ENCODE results near the gene DYNLRB2.

Gene DYNLRB2

DNA sequence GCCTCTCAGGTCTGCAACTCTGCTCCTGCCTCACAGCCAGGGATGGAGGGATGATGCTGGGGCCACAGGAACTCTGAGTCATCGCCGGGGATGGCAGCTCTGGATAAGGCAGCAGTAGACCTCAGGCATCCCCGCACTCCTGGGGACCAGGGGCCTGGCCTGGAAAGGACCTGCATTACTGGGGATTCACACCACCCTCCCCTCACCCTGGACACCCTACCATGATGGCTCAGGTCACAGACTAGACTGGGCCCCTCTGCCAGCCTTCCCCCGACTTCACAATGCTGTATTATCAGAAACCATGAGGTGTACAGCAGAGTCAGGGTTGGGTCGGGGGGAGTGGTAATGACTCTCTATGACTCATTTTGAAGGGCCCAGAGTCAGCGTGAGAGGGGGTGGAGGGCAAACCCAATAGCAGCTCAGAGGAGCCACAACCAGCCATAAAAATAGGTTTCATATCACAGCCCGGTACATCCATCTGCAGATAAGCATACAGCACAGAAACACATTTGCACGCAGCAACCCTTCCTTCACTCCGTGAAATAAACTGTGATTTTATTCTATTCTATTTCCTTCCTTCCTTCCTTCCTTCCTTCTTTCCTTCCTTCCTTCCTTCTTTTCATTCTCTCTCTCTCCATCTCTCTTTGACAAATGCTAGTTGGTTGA, 28.8 kb downstream of the DYNLRB2 start:
- no peak overlapping the region for H3K27ac Mint-ChIP-seq
- peaks cover 9% of the 10 kb centered on the region for H3K4me1 Mint-ChIP-seq
- H3K36me3 Mint-ChIP-seq (ENCODE audit: low read depth) = no peaks in the 10 kb centered on the region
- no peak overlapping the region for H3K4me3 Mint-ChIP-seq
- TF ChIP-seq, protein P1, sequence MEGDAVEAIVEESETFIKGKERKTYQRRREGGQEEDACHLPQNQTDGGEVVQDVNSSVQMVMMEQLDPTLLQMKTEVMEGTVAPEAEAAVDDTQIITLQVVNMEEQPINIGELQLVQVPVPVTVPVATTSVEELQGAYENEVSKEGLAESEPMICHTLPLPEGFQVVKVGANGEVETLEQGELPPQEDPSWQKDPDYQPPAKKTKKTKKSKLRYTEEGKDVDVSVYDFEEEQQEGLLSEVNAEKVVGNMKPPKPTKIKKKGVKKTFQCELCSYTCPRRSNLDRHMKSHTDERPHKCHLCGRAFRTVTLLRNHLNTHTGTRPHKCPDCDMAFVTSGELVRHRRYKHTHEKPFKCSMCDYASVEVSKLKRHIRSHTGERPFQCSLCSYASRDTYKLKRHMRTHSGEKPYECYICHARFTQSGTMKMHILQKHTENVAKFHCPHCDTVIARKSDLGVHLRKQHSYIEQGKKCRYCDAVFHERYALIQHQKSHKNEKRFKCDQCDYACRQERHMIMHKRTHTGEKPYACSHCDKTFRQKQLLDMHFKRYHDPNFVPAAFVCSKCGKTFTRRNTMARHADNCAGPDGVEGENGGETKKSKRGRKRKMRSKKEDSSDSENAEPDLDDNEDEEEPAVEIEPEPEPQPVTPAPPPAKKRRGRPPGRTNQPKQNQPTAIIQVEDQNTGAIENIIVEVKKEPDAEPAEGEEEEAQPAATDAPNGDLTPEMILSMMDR (IDR thresholded peaks at IDR 0.05) = no peak
- peaks cover 13% of the 10 kb centered on the region for H3K27me3 Mint-ChIP-seq (ENCODE audit: low read depth, poor library complexity)
- peaks cover 23% of the 10 kb centered on the region for H3K9me3 Mint-ChIP-seq
- no peak for DNase-seq

- TF ChIP-seq, protein P1 (IDR thresholded peaks at IDR 0.05) = no peak
- Mint-ChIP-seq H3K4me3 (no peak overlapping the region), H3K9me3 (peaks cover 23% of the 10 kb centered on the region), H3K4me1 (peaks cover 9% of the 10 kb centered on the region), H3K36me3 (ENCODE audit: low read depth) (no peaks in the 10 kb centered on the region), H3K27ac (no peak overlapping the region), H3K27me3 (ENCODE audit: low read depth, poor library complexity) (peaks cover 8% of the 10 kb centered on the region)
- DNase-seq = no peak
Measured at GRCh38 chr16:80570106-80570478, 29.3 kb downstream of the DYNLRB2 start.

- Mint-ChIP-seq H3K4me3 (no peak overlapping the region), H3K36me3 (ENCODE audit: low read depth) (no peaks in the 10 kb centered on the region), H3K4me1 (peaks cover 9% of the 10 kb centered on the region), H3K9me3 (peaks cover 23% of the 10 kb centered on the region), H3K27me3 (ENCODE audit: low read depth, poor library complexity) (peaks cover 12% of the 10 kb centered on the region), H3K27ac (no peak overlapping the region)
- TF ChIP-seq, protein P1 (IDR thresholded peaks at IDR 0.05) = no peak
- DNase-seq = no peak
Measured at GRCh38 chr16:80573700-80574120, 32.9 kb downstream of the DYNLRB2 start.

- Mint-ChIP-seq H3K27ac (no peak overlapping the region), H3K27me3 (ENCODE audit: low read depth, poor library complexity) (peaks cover 19% of the 10 kb centered on the region), H3K4me3 (no peak overlapping the region), H3K4me1 (peaks cover 9% of the 10 kb centered on the region), H3K9me3 (peaks cover 21% of the 10 kb centered on the region), H3K36me3 (ENCODE audit: low read depth) (no peaks in the 10 kb centered on the region)
- DNase-seq = no peak
- TF ChIP-seq, protein P1 (IDR thresholded peaks at IDR 0.05) = no peak
Measured at GRCh38 chr16:80576343-80576912, 35.6 kb downstream of the DYNLRB2 start.

DNA sequence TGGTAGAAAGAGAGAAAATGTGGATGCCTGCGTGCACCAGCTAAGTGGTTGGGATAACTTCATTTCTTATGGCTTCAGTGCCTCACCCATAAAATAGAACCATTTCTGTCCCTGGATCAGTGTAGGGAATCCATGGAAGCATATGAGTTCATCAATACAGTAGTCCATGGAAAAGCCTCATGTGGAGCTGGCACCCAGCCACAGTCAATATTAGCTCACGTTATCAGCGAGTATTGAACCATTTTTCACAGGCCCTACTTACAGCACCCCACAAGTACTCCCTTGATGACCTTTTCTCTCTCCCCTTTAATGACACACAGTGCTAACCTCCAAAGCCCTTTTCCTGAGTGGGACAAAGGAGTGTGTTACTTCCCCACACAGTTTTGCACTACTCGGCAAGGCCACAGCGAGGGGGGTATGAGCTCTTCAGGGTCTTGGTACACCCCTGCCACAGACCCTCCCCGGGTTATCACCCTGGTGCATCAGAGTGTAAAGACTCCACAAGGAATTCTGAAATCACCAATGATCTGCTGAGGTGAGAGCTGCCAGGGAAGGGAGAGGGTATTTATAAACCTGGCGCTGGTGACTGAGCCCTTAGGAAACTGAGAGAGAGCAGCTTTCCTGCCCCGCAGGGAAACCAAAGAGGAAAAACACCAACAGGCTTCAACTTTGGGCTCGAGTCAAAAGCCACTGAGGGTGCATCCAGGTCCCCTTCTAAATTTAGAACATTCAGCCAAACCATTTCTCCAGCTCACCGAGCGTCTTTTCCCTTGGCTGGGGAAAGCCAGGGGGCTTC, 36.9 kb downstream of the DYNLRB2 start:
- Mint-ChIP-seq H3K4me1 (peaks cover 9% of the 10 kb centered on the region), H3K27me3 (ENCODE audit: low read depth, poor library complexity) (peaks cover 17% of the 10 kb centered on the region), H3K4me3 (no peak overlapping the region), H3K9me3 (peaks cover 10% of the 10 kb centered on the region), H3K27ac (no peak overlapping the region), H3K36me3 (ENCODE audit: low read depth) (no peaks in the 10 kb centered on the region)
- TF ChIP-seq, protein P1 (IDR thresholded peaks at IDR 0.05) = no peak
- no peak for DNase-seq

Data from nephron progenitor cell (in vitro differentiated cells).